Karpas-422 (cell line): ENCODE measurements around the gene CTNNA1. TPM values are rescaled to one million over a fixed set of nuclear protein-coding genes. Genes with fewer than 3 reads are reported as not detected.

ENCODE experiments used
- DNase-seq: peaks from one replicate; pipeline ENCODE4 v3.0.0-alpha.2; 2015
- H2AFZ ChIP-seq: fragments of 200-600 bp; sonication (generic); 2 replicates; pipeline ENCODE4 v1.6.1; 2014; ENCODE audit warnings: antibody characterized with exemption, low read length, mixed read lengths
- H3K27ac ChIP-seq: fragments of 200-600 bp; sonication (generic); 2 replicates; pipeline ENCODE4 v1.5.1; 2014; ENCODE audit warnings: mild to moderate bottlenecking, low read length, moderate library complexity
- H3K27me3 ChIP-seq: fragments of 200-600 bp; sonication (generic); 2 replicates; pipeline ENCODE4 v1.6.1; 2014; ENCODE audit warnings: low read length, mixed read lengths
- H3K36me3 ChIP-seq: fragments of 200-600 bp; sonication (generic); 2 replicates; pipeline ENCODE4 v1.6.1; 2014; ENCODE audit warnings: low read length, mixed read lengths; ENCODE audit not compliant: insufficient read depth
- H3K4me1 ChIP-seq: fragments of 200-600 bp; sonication (generic); 2 replicates; pipeline ENCODE4 v1.6.1; 2014; ENCODE audit warnings: mild to moderate bottlenecking, low read length, mixed read lengths
- H3K4me2 ChIP-seq: fragments of 200-600 bp; sonication (generic); 2 replicates; pipeline ENCODE4 v1.6.1; 2014; ENCODE audit warnings: low read length, low read depth, mild to moderate bottlenecking; ENCODE audit not compliant: poor library complexity, severe bottlenecking
- H3K4me3 ChIP-seq: fragments of 200-600 bp; sonication (generic); 2 replicates; pipeline ENCODE4 v1.5.1; 2014; ENCODE audit warnings: mild to moderate bottlenecking, antibody characterized with exemption, low read length, mixed read lengths
- H3K79me2 ChIP-seq: fragments of 200-600 bp; sonication (generic); 2 replicates; pipeline ENCODE4 v1.6.1; 2014; ENCODE audit warnings: mild to moderate bottlenecking, low read length, mixed read lengths
- H3K9ac ChIP-seq: fragments of 200-600 bp; sonication (generic); 2 replicates; pipeline ENCODE4 v1.6.0; 2014; ENCODE audit warnings: low read length
- H3K9me2 ChIP-seq: fragments of 200-600 bp; sonication (generic), shearing (Covaris generic); replicated peaks from 2 replicates; pipeline ENCODE4 v1.6.0; 2014; ENCODE audit warnings: mild to moderate bottlenecking, low read length, moderate library complexity; ENCODE audit not compliant: insufficient read depth
- H3K9me3 ChIP-seq: fragments of 300-700, 200-600 bp; sonication (generic); 2 replicates; pipeline ENCODE4 v1.6.1; 2014; ENCODE audit warnings: low read length, mixed read lengths
- H4K20me1 ChIP-seq: fragments of 200-600 bp; sonication (generic); 2 replicates; pipeline ENCODE4 v1.6.1; 2014; ENCODE audit warnings: mild to moderate bottlenecking, antibody characterized with exemption, low read length, low read depth; ENCODE audit not compliant: insufficient read depth
- total RNA-seq: library from RNA; depleted of rRNA; stranded (reverse); fragments of >200 nt; shearing (Covaris generic); gene quantifications from 2 replicates; pipeline ENCODE4 v1.2.3, GENCODE V29; 2014; ENCODE audit warnings: low replicate concordance

CTNNA1 gene
- total RNA-seq, 1 experiment from 2014 or later: 13.2 TPM

- no peak overlapping the region for H3K4me2 ChIP-seq
- no peaks in the 10 kb centered on the region for H4K20me1 ChIP-seq
- no peaks in the 10 kb centered on the region for H3K9me3 ChIP-seq
- DNase-seq: no peak
- no peak overlapping the region for H2AFZ ChIP-seq
- no peaks in the 10 kb centered on the region for H3K27me3 ChIP-seq
- no peaks in the 10 kb centered on the region for H3K36me3 ChIP-seq
- no peak overlapping the region for H3K27ac ChIP-seq
- no peaks in the 10 kb centered on the region for H3K9me2 ChIP-seq
- no peak overlapping the region for H3K4me3 ChIP-seq
- H3K79me2 ChIP-seq: no peaks in the 10 kb centered on the region
- H3K9ac ChIP-seq: no peak overlapping the region
- H3K4me1 ChIP-seq: no peaks in the 10 kb centered on the region
These were observed 64.0 kb downstream of the CTNNA1 start for GRCh38 chr5:138817241-138817640.

GRCh38 chr5:138819081-138819480, 65.9 kb downstream of the CTNNA1 start:
- Histone ChIP-seq H3K27ac (no peak overlapping the region), H3K4me3 (no peak overlapping the region), H3K4me2 (no peak overlapping the region), H3K9me3 (no peaks in the 10 kb centered on the region), H2AFZ (no peak overlapping the region), H3K4me1 (no peaks in the 10 kb centered on the region), H4K20me1 (no peaks in the 10 kb centered on the region), H3K27me3 (no peaks in the 10 kb centered on the region), H3K9me2 (no peaks in the 10 kb centered on the region), H3K9ac (no peak overlapping the region), H3K36me3 (no peaks in the 10 kb centered on the region), H3K79me2 (no peaks in the 10 kb centered on the region)
- no peak for DNase-seq

- Histone ChIP-seq H3K27me3 (no peaks in the 10 kb centered on the region), H2AFZ (no peak overlapping the region), H3K9me3 (no peaks in the 10 kb centered on the region), H3K4me1 (no peaks in the 10 kb centered on the region), H4K20me1 (no peaks in the 10 kb centered on the region), H3K36me3 (no peaks in the 10 kb centered on the region), H3K9me2 (no peaks in the 10 kb centered on the region), H3K27ac (no peak overlapping the region), H3K9ac (no peak overlapping the region), H3K79me2 (no peaks in the 10 kb centered on the region), H3K4me2 (no peak overlapping the region), H3K4me3 (no peak overlapping the region)
- no peak for DNase-seq
These were observed 67.5 kb downstream of the CTNNA1 start for GRCh38 chr5:138820695-138821094.

- no peak overlapping the region for H3K27ac ChIP-seq
- no peak overlapping the region for H2AFZ ChIP-seq
- H3K27me3 ChIP-seq: no peaks in the 10 kb centered on the region
- no peaks in the 10 kb centered on the region for H3K9me2 ChIP-seq
- H3K9ac ChIP-seq: no peak overlapping the region
- H3K36me3 ChIP-seq: no peaks in the 10 kb centered on the region
- H3K4me1 ChIP-seq: no peaks in the 10 kb centered on the region
- H3K4me2 ChIP-seq: no peak overlapping the region
- no peaks in the 10 kb centered on the region for H3K9me3 ChIP-seq
- H4K20me1 ChIP-seq: no peaks in the 10 kb centered on the region
- no peaks in the 10 kb centered on the region for H3K79me2 ChIP-seq
- no peak for DNase-seq
- no peak overlapping the region for H3K4me3 ChIP-seq
These were observed 71.3 kb downstream of the CTNNA1 start for GRCh38 chr5:138824516-138824915.

- Histone ChIP-seq H4K20me1 (no peaks in the 10 kb centered on the region), H3K4me2 (no peak overlapping the region), H2AFZ (no peak overlapping the region), H3K36me3 (no peaks in the 10 kb centered on the region), H3K27ac (no peak overlapping the region), H3K79me2 (no peaks in the 10 kb centered on the region), H3K4me3 (no peak overlapping the region), H3K9me3 (no peaks in the 10 kb centered on the region), H3K27me3 (no peaks in the 10 kb centered on the region), H3K9ac (no peak overlapping the region), H3K4me1 (no peaks in the 10 kb centered on the region), H3K9me2 (no peaks in the 10 kb centered on the region)
- peak; percentile 60 for DNase-seq
These were observed 72.0 kb downstream of the CTNNA1 start for GRCh38 chr5:138824924-138825863.

- Histone ChIP-seq H3K4me3 (no peak overlapping the region), H3K4me1 (no peaks in the 10 kb centered on the region), H3K36me3 (no peaks in the 10 kb centered on the region), H3K27me3 (no peaks in the 10 kb centered on the region), H4K20me1 (no peaks in the 10 kb centered on the region), H3K27ac (no peak overlapping the region), H3K9me2 (no peaks in the 10 kb centered on the region), H3K9ac (no peak overlapping the region), H2AFZ (no peak overlapping the region), H3K9me3 (no peaks in the 10 kb centered on the region), H3K4me2 (no peak overlapping the region), H3K79me2 (no peaks in the 10 kb centered on the region)
- no peak for DNase-seq
These were observed 75.3 kb downstream of the CTNNA1 start for GRCh38 chr5:138828556-138828955.

GRCh38 chr5:138829341-138829740, 76.1 kb downstream of the CTNNA1 start:
- Histone ChIP-seq H3K79me2 (no peaks in the 10 kb centered on the region), H3K27ac (no peak overlapping the region), H3K9me2 (no peaks in the 10 kb centered on the region), H3K9ac (no peak overlapping the region), H3K4me2 (no peak overlapping the region), H3K4me3 (no peak overlapping the region), H4K20me1 (no peaks in the 10 kb centered on the region), H2AFZ (no peak overlapping the region), H3K4me1 (no peaks in the 10 kb centered on the region), H3K36me3 (no peaks in the 10 kb centered on the region), H3K9me3 (no peaks in the 10 kb centered on the region), H3K27me3 (no peaks in the 10 kb centered on the region)
- no peak for DNase-seq

GRCh38 chr5:138831703-138832102, 78.5 kb downstream of the CTNNA1 start:
- Histone ChIP-seq H3K4me3 (no peak overlapping the region), H3K9me2 (no peaks in the 10 kb centered on the region), H3K79me2 (no peaks in the 10 kb centered on the region), H2AFZ (no peak overlapping the region), H3K27me3 (no peaks in the 10 kb centered on the region), H3K4me1 (no peaks in the 10 kb centered on the region), H3K4me2 (no peak overlapping the region), H3K9ac (no peak overlapping the region), H3K27ac (no peak overlapping the region), H3K36me3 (no peaks in the 10 kb centered on the region), H4K20me1 (no peaks in the 10 kb centered on the region), H3K9me3 (no peaks in the 10 kb centered on the region)
- no peak for DNase-seq
